Stimulated activated CD4-positive, alpha-beta T cell treated with anti-CD3 and anti-CD28 coated beads, Interleukin-2, amount 100 ng/mL, for 48 hours (primary cell): Measurements from ENCODE around the gene PTPRH.
"Not testable (repeated sequence)": the region's sequence is repeated elsewhere in the genome, so short reads cannot be mapped to it uniquely, and the experiment has no call there.

ENCODE experiments used
- DNase-seq, 2 donors: peaks; one replicate each; pipeline ENCODE4 v3.0.0-alpha.2; 2020

Gene PTPRH

DNA sequence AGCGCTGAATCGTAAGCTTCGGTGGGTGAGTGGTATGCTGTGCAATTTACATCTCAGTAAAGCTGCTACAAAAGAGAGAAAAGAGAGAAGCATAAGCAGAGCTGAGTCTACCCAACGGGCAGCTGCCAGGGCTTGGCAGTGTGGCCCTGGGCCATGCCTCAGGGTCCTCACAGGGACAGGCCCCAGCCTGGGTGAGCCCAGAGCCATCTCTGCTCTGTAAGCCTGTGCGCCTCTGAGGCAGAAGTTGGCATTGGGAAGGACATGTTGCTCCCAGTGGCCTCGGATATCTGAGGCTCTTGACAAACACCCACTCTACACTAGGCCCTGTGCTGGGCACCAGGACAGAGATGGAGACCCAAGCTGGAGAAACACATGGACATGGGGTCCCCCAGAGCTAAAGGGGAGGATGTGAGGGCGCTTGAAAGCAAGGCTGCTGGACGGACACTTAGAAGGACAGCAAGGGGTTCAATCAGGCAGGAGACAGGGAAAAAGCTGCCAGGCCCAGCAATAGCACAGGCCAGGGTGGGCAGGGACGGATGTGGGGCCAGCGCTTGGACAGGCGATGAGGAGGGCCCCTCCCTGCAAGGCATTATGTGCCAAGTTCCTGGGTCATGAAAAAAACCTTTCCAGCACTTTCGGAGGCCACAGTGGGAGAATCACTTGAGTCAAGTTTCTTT is 34.8 kb upstream of the PTPRH start:
- DNase-seq = no peak

DNA sequence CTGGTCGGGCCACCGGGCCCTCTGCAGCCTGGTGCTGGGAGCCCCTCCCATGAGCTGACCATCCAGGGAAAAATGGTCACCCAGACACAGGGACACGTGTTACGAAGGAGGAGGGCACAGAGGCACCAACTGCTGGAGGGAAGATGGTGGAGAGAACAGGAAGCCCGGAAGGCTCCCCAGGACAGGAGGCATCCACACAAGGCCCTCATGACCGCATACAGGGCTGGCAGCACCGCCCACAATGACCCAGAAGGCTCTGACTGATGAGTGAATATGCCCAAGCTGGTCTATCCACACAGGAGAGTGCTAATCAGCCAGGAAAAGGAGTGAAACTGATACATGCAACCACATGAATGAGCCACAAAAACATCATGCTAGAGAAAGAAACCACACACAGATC is 33.2 kb upstream of the PTPRH start:
- DNase-seq = no peak

GRCh38 chr19:55241935-55242464 is 32.7 kb upstream of the PTPRH start:
- DNase-seq = no peak

GRCh38 chr19:55241143-55241934 is 32.0 kb upstream of the PTPRH start:
- DNase-seq = no peak

DNA sequence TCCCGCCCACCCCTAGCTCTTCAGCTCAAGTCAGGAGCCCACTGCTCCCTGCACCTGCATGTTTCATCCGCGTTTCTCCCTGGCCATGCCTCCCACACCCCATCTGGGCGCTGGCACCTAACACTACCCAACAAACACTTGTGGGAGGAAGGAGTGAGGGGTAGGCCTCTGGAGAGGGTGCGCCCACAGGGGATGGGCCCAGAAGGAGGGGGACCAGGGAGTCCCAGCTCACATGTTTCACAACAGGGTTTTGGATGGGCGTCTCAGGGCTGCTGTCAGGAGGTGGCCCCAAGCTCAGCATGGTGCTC is 31.4 kb upstream of the PTPRH start:
- DNase-seq = no peak

DNA sequence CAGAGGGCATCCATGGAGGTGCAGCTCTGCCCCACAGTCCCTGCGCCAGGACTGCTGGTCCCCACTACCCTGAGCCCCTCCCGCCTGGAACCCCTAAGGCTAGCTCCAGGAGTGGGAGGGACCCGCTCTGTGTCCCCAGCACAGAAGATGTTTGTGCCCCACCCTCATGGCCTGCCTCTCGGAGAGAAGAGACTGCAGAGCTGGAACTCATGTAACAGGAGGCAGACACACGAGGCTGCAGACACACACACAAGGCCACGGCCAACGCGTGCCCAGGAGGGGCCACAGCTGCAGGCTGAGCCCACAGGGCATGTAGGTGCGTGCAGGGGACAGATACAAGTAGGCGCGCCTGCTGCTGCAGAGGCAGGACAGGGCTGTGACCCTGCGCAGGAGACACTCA is 29.7 kb upstream of the PTPRH start:
- no peak for DNase-seq

- no peak for DNase-seq
Observed at GRCh38 chr19:55238030-55238429, 28.7 kb upstream of the PTPRH start.

- DNase-seq = no peak
Observed at GRCh38 chr19:55232986-55233385, 23.7 kb upstream of the PTPRH start.

- DNase-seq = no peak
Observed at GRCh38 chr19:55232286-55232602, 22.9 kb upstream of the PTPRH start.

DNA sequence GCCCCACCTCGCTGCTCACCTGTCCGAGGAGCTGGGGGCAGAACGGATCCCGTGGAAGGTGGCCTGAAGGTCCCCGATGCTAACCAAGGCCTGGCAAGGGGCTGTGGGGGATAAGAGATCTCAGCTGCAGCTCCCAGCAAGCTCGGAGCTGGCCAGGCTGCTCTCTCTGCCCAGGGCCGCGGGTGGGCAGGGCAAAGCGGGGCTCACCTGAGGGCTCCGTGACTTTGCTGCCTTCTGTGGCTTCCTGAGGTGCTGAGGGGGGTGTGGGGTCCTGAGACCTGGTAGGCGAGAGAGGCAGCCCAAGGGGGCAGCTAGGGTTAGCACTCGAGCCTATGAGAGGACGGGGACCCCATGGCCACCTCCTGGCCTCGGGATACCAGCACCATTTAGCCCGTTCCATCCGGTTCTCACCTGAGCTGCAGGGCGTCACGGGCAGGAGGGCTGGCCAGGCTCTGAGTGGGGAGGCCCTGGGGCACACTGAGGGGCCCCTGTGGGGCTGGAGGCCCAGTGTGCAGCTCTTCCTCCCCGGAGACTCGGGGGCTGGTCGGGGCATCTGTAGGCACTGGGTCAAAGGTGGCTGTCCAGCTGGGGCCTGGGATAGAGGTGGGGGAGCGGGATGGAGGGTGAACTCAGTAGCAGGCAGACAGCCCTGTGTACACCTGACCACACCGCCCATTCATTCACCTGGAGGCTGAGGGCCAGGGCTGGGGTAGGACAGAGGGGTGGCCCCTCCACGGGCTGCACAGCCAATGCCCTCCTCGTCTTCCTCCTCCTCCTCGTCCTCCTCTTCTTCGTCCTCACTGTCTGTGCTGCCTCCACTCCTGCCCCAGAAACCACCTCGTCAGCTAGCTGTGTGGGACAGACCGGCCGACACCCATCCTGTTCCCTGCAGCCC is 22.3 kb upstream of the PTPRH start:
- no peak for DNase-seq

DNA sequence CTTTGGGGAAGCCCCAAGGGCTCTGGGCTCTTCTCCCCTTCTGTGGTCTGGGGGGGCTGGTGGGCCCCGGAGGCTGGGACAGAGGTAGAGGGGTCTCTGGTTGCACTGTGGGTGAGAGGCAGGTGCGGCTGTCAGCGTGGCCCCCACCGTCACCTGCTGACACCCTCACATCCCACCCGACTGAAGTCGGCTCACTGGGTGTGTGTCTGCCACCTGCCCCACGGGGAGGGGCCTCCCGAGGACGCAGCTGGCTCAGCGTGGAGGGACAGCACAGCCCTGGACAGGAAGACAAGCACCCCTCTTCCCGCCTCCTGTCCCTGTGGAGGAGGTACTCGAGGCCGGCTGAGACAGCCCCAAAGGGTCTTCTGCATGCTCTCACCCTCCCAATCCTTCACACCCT is 21.5 kb upstream of the PTPRH start:
- no peak for DNase-seq

DNA sequence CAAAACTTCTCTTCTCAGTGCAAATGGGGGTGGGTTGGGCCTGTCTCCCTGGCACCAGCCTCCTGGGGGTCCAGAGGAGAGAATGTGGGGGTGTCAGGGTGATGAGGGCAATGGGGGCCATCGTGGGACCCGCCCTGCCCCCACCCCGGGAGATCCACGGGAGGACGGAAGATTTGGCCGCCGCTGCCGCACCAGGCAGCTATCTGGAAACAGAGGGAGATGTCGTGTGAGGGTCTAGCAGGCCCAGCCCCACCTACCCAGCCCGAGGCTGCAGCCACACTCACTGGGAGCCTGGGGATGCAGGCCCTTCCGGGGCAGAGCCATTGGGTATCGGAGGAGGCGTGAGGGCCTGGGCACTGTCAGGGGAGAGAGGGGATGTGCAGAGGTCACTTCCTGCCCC is 21.0 kb upstream of the PTPRH start:
- DNase-seq = no peak

GRCh38 chr19:55229789-55230182 is 20.5 kb upstream of the PTPRH start:
- DNase-seq = no peak

DNA sequence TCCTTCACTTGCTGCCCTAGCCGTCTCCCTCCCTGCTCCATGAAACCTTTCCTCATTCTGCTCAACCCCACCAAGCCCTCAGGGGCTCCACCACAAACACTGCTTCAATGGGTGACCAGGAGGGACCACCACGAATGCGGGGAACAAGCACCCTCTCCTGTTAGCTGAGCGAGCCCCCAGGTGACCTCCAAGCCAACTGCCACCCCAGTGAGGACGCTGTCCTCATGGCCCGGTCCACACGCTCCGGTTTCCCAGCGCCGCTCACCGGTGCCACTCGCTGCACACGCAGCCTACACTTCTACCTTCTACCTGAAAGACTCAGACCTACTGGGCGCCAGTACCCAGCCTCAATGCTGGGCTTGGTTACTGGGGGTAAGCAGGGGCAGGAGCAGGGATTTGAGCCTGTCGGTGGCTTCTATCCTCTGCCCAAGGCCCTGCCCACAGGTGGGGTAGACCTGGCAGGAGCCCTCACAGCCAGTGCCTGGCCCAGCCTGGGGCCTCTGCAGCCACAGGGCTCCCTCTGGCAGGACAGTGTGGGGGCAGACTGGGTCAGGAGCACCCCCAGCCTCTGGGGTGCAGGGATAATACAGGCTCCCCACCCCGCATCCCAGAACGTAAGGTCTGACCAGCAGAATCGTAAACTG is 20.0 kb upstream of the PTPRH start:
- DNase-seq = no peak

- no peak for DNase-seq
Observed at GRCh38 chr19:55228403-55229031, 19.2 kb upstream of the PTPRH start, which contains the start of gene TMEM86B. TSS of gene TMEM86B (minus strand) at chr19:55228763. CDS start at chr19:55228741, 22 bp downstream.

DNA sequence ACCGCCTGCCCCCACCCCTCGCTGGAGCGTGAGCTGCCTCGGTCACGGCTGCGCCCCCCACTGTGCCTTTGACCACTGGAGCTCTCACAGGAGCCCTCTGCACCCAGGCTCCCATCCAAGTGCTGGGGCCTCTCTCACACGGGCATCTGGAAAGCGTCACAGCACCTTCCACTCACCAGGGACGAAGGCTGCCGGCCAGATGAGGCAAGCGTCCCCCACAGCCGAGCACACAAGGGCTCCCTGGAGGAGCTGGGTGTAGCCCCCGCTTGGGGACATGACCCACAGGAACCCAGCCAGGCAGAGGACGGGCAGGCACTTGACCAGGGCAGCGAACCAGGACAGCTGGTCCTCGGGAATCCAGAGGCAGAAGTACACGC is 18.7 kb upstream of the PTPRH start:
- no peak for DNase-seq

DNA sequence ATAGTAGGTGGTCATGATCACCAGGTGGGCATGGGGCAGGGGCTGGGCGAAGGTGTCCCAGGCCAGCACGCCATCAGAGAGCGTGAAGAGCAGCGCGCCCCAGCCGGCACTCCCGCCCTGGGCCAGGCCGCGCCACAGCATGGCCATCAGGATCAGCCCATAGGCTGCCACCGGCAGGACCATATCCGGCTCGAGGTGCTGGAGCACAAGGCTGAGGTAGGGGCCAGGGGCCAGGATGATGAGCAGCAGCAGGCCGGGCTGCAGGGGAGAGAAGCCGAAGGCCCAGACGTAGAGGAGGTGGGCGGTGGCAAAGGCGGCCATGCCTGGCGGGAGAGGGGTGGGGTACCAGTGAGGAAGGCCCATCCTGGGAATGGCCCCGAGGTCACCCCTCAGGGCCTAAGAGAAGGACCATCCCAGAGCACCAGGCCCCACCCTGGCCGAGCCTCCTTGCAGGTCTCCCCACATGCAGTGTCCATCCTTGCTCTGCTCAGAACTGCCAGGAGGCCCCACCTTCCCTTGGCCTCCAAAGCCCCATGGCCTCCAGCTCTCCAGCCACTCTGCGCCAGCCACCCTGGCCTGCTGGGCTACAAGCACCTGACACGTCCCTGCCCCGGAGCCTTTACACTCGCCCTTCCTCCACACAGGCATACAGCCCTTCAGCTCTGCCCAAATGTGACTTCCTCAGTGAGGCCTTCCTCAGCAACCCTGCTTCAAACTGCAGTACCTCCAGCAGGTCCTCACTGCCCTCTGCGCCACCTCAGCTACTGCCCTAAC is 18.1 kb upstream of the PTPRH start:
- no peak for DNase-seq

DNA sequence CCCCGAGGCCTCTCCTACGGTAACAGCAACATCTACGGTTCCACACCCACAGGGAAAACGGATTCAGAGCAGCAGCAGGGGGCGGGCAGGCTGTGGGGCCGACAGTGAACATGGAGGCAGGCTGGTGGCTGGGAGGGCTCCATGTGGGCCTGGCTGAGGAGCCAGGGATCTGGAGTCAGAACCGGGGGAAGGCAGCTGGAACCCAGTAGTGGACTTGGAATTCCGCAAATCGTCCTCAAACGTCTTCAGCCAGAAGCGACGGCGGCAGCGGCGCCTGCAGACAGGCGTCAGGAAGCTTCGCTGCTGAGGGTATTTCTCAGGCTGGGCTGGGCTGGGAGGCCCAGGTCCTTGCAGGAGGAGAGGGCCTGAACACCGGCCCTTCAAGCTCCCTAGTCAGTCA is 17.5 kb upstream of the PTPRH start:
- no peak for DNase-seq

DNA sequence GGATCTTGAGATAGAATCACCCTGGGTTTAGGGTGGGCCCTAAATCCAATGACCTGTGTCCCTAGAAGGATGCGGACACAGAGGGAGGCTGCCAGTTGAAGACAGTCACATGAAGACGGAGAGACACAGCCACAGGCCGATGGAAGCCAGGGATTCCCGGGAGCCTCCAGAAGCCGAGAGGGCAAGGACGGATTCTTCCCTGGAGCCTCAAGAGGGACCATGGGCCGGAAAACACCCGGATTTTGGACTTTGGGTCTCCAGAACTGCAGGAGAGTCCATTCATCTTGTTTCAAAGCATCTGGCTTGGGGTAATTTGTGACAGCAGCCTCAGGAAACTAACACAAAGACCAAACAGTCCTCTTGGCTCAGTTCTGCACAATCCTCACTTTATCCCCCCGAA is 17.0 kb upstream of the PTPRH start:
- DNase-seq = no peak

GRCh38 chr19:55225415-55225958 is 16.2 kb upstream of the PTPRH start:
- DNase-seq = no peak

- not testable (repeated sequence) for DNase-seq
Observed at GRCh38 chr19:55224679-55225414, 15.5 kb upstream of the PTPRH start.
